HG02970 (cell line): ENCODE results near the gene MED13.
A peak's percentile ranks its signal among the peaks of the same experiment; 100 is the strongest.

ENCODE experiments used
- ATAC-seq: cut with Tn5 transposase; IDR thresholded peaks from one replicate; pipeline ENCODE4 v1.9.1; 2021; ENCODE audit warnings: mild to moderate bottlenecking, moderate library complexity, moderate number of reproducible peaks; ENCODE audit not compliant: unreplicated experiment, low FRiP score

Gene MED13

GRCh38 chr17:62064791-62065563 lies at the start of gene MED13:
MED13 (minus strand) TSS chr17:62065278; CDS start chr17:62065205, 73 bp downstream.
- peak; percentile 20 for ATAC-seq

GRCh38 chr17:62112229-62112628 lies 47.2 kb upstream of the MED13 start:
- no peak for ATAC-seq

GRCh38 chr17:62111562-62112171 lies 46.6 kb upstream of the MED13 start:
- ATAC-seq = no peak

- ATAC-seq = no peak
Measured at GRCh38 chr17:62110923-62111484, 45.9 kb upstream of the MED13 start.

- no peak for ATAC-seq
Measured at GRCh38 chr17:62109924-62110323, 44.8 kb upstream of the MED13 start.

GRCh38 chr17:62109378-62109902 lies 44.4 kb upstream of the MED13 start:
- peak; percentile 88 for ATAC-seq

GRCh38 chr17:62105861-62106260 lies 40.8 kb upstream of the MED13 start:
- no peak for ATAC-seq

GRCh38 chr17:62105357-62105756 lies 40.3 kb upstream of the MED13 start:
- ATAC-seq = no peak

- ATAC-seq = no peak
Measured at GRCh38 chr17:62101515-62101914, 36.4 kb upstream of the MED13 start.

GRCh38 chr17:62101090-62101489 lies 36.0 kb upstream of the MED13 start:
- ATAC-seq = no peak

GRCh38 chr17:62100055-62100454 lies 35.0 kb upstream of the MED13 start:
- ATAC-seq = no peak

GRCh38 chr17:62099532-62099931 lies 34.5 kb upstream of the MED13 start:
- no peak for ATAC-seq

GRCh38 chr17:62098623-62099231 lies 33.6 kb upstream of the MED13 start:
- ATAC-seq = peak; percentile 63

- no peak for ATAC-seq
Measured at GRCh38 chr17:62096401-62096670, 31.3 kb upstream of the MED13 start.

- no peak for ATAC-seq
Measured at GRCh38 chr17:62094175-62094574, 29.1 kb upstream of the MED13 start.

- peak; percentile 88 for ATAC-seq
Measured at GRCh38 chr17:62093188-62094155, 28.4 kb upstream of the MED13 start.

- no peak for ATAC-seq
Measured at GRCh38 chr17:62092784-62093183, 27.7 kb upstream of the MED13 start.

- ATAC-seq = no peak
Measured at GRCh38 chr17:62091804-62092203, 26.7 kb upstream of the MED13 start.

- no peak for ATAC-seq
Measured at GRCh38 chr17:62090868-62091267, 25.8 kb upstream of the MED13 start.
